ENCODE results near the gene IFT80. TPM values are rescaled to one million over a fixed set of nuclear protein-coding genes. Genes with fewer than 3 reads are reported as not detected.

The IFT80 gene
- total RNA-seq, 5 donors from 2014 or later (not counting 1 experiment from before 2014, with no cell fraction given), result 22.5 to 34.2 (median 26.4) TPM

DNA sequence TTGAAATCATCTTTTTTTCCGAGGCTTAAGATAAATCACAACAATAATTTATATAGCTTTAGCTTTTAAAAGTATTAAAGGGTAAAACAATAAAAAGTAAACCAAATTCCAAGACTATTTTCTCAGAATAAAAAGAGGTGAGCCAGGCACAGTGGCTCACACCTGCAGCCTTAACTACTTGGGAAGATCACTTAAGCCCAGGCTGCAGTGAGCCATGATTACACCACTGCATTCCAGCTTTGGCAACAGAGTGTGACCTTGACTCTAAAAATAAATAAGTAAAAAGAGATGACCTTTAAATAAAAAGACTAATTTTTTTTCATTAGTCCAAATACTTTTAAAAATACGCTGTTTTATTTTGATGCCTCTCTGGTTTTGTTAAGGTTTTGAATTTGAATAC is 119.4 kb downstream of the IFT80 start:
- H3K4me3 ChIP-seq (ENCODE audit: control insufficient read depth in 1 of 2, extremely low read depth in 1 of 2, low read length in 1 of 2), result no peak overlapping the region
- no peaks in the 10 kb centered on the region for H3K27me3 ChIP-seq (replicated peaks in 1 of 2; ENCODE audit: control insufficient read depth in 2 of 2, extremely low read depth in 1 of 2, insufficient read depth in 2 of 2, low read length in 1 of 2)
- H3K4me3 Mint-ChIP-seq, result no peak overlapping the region
- H3K36me3 ChIP-seq (ENCODE audit: control insufficient read depth in 2 of 2, extremely low read depth in 1 of 2, insufficient read depth in 1 of 2, low read length in 1 of 2), result peaks cover 2 to 3% of the 10 kb centered on the region in 2 donors
- ATAC-seq (replicated peaks in 1 of 4) (no peak), DNase-seq (no peak)
- no peaks in the 10 kb centered on the region for H3K9me3 ChIP-seq
- CTCF ChIA-PET, result no interaction called here
- H3K4me1 Mint-ChIP-seq, result no peaks in the 10 kb centered on the region
- no peaks in the 10 kb centered on the region for H3K4me1 ChIP-seq (ENCODE audit: control insufficient read depth in 1 of 2, extremely low read depth in 1 of 2, insufficient read depth in 2 of 2, low read length in 2 of 2)
- no peaks in the 10 kb centered on the region for H3K9me3 Mint-ChIP-seq
- H3K27ac Mint-ChIP-seq, result no peak overlapping the region
- H3K27ac ChIP-seq (ENCODE audit: low read length), result no peak overlapping the region
- POLR2A ChIA-PET, result no interaction called here
- H3K27me3 Mint-ChIP-seq, result no peaks in the 10 kb centered on the region
- no CpG with 5 or more reads among the region's 2 CpGs for WGBS (ENCODE audit: insufficient coverage)
- H3K36me3 Mint-ChIP-seq, result peaks cover 42% of the 10 kb centered on the region

DNA sequence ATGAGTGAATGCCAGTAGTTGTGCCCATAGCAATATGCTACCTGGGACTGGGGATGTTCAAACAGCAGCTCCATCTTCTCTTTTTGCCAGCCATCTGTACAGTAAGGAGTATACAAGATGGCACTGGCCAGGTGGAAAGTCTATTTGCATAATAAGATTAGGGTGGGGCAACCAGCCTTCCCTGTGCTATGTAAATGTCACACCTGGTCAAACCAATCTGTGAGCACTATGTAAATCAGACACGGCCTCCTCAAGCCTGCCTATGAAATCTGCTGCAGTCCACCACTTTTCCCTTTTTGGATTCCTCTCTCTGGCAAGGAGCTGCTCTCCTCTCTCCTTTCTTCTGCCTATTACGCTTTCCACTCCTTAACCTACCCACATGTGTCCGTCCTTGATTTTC is 120.8 kb downstream of the IFT80 start:
- no peaks in the 10 kb centered on the region for H3K27me3 ChIP-seq (replicated peaks in 1 of 2; ENCODE audit: control insufficient read depth in 2 of 2, extremely low read depth in 1 of 2, insufficient read depth in 2 of 2, low read length in 1 of 2)
- no peak overlapping the region for H3K27ac ChIP-seq (ENCODE audit: low read length)
- Mint-ChIP-seq H3K4me1 (no peaks in the 10 kb centered on the region), H3K36me3 (peaks cover 52% of the 10 kb centered on the region), H3K4me3 (no peak overlapping the region), H3K27ac (no peak overlapping the region), H3K27me3 (no peaks in the 10 kb centered on the region), H3K9me3 (no peaks in the 10 kb centered on the region)
- no peaks in the 10 kb centered on the region for H3K9me3 ChIP-seq
- ChIA-PET CTCF (no interaction called here), POLR2A (no interaction called here)
- H3K4me1 ChIP-seq (ENCODE audit: control insufficient read depth in 1 of 2, extremely low read depth in 1 of 2, insufficient read depth in 2 of 2, low read length in 2 of 2), result no peaks in the 10 kb centered on the region
- 90% methylated on average over 1 of the region's 3 CpGs for WGBS (ENCODE audit: insufficient coverage)
- DNase-seq (no peak), ATAC-seq (replicated peaks in 1 of 4) (no peak)
- H3K4me3 ChIP-seq (ENCODE audit: control insufficient read depth in 1 of 2, extremely low read depth in 1 of 2, low read length in 1 of 2), result no peak overlapping the region
- H3K36me3 ChIP-seq (ENCODE audit: control insufficient read depth in 2 of 2, extremely low read depth in 1 of 2, insufficient read depth in 1 of 2, low read length in 1 of 2), result peaks cover 2 to 3% of the 10 kb centered on the region in 2 donors

DNA sequence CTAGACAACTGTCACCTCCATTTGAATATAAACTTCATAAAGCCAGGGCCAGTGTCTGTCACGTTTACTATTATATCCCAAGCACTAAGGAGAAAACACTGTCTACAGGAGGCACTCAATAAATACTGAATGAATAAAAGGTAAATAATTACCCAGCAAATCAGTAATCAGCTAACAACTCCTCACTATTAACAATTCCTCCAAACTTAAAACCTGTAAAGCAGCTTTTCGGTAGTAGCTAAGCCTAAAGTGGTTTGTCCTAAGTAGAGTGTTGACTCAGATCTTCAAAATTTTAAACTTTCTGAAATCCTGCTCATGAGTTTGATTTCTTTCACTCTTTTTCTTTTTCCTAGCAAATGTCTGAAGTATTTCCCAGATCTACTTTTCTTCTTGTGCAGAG is 133.9 kb downstream of the IFT80 start:
- H3K9me3 ChIP-seq, result no peaks in the 10 kb centered on the region
- H3K27ac Mint-ChIP-seq, result no peak overlapping the region
- no peaks in the 10 kb centered on the region for H3K4me1 ChIP-seq (ENCODE audit: control insufficient read depth in 1 of 2, extremely low read depth in 1 of 2, insufficient read depth in 2 of 2, low read length in 2 of 2)
- POLR2A ChIA-PET, result no interaction called here
- H3K4me3 Mint-ChIP-seq, result no peak overlapping the region
- no CpG with 5 or more reads among the region's 2 CpGs for WGBS (ENCODE audit: insufficient coverage)
- DNase-seq (no peak), ATAC-seq (replicated peaks in 1 of 4) (no peak)
- H3K9me3 Mint-ChIP-seq, result no peaks in the 10 kb centered on the region
- H3K36me3 Mint-ChIP-seq, result peaks cover 34% of the 10 kb centered on the region
- CTCF ChIA-PET, result interaction anchor here in 1 of 2 donors (0.8 kb wide), 1 partner anchor 12 kb away, joined by 8 read pairs; no protein-coding TSS in a partner anchor
- peaks cover 0 to 7% (median 6%) of the 10 kb centered on the region in 3 donors for H3K4me1 Mint-ChIP-seq
- no peaks in the 10 kb centered on the region for H3K27me3 Mint-ChIP-seq
- no peak overlapping the region for H3K27ac ChIP-seq (ENCODE audit: low read length)
- peaks cover 0 to 7% of the 10 kb centered on the region in 2 donors for H3K36me3 ChIP-seq (ENCODE audit: control insufficient read depth in 2 of 2, extremely low read depth in 1 of 2, insufficient read depth in 1 of 2, low read length in 1 of 2)
- H3K4me3 ChIP-seq (ENCODE audit: control insufficient read depth in 1 of 2, extremely low read depth in 1 of 2, low read length in 1 of 2), result no peak overlapping the region
- no peaks in the 10 kb centered on the region for H3K27me3 ChIP-seq (replicated peaks in 1 of 2; ENCODE audit: control insufficient read depth in 2 of 2, extremely low read depth in 1 of 2, insufficient read depth in 2 of 2, low read length in 1 of 2)

DNA sequence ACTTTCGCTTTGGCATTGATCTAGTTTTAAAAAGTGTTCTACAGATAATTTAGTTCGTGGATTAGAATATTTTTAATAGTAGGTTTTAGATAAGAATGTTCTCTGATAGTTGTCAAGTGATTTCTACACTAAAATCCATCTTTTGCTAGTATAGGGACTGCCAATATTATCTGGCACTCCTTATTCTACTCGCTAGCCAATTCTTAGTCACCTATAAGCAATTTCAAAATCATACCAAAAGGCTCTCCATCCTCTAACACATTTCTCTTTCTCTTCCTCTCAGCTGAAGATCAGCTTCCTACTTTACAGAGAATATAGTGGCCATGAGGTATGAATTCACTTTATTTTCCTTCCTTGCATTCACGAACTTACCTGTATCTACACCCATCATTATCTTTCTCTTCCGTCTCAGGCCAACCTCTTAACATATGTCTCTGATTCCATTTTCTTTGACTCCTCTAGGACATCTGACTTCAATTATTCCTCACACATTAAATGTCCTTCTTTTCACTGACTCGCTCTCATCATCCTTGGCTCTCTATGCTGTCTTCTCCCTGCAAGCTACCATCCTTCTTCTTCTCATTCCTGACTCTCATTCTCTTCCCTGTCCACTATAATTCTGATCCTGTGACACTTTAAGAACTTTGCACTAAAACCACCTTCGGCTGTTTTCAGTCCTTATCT is 138.3 kb downstream of the IFT80 start:
- Histone ChIP-seq H3K4me3 (ENCODE audit: control insufficient read depth in 1 of 2, extremely low read depth in 1 of 2, low read length in 1 of 2) (no peak overlapping the region), H3K4me1 (ENCODE audit: control insufficient read depth in 1 of 2, extremely low read depth in 1 of 2, insufficient read depth in 2 of 2, low read length in 2 of 2) (no peaks in the 10 kb centered on the region), H3K27ac (ENCODE audit: low read length) (no peak overlapping the region), H3K9me3 (no peaks in the 10 kb centered on the region), H3K27me3 (replicated peaks in 1 of 2; ENCODE audit: control insufficient read depth in 2 of 2, extremely low read depth in 1 of 2, insufficient read depth in 2 of 2, low read length in 1 of 2) (no peaks in the 10 kb centered on the region), H3K36me3 (ENCODE audit: control insufficient read depth in 2 of 2, extremely low read depth in 1 of 2, insufficient read depth in 1 of 2, low read length in 1 of 2) (peaks cover 0 to 5% of the 10 kb centered on the region in 2 donors)
- Mint-ChIP-seq H3K4me1 (peaks cover 0 to 7% (median 6%) of the 10 kb centered on the region in 3 donors), H3K4me3 (no peak overlapping the region), H3K9me3 (no peaks in the 10 kb centered on the region), H3K36me3 (peaks cover 37% of the 10 kb centered on the region), H3K27me3 (no peaks in the 10 kb centered on the region), H3K27ac (no peak overlapping the region)
- DNase-seq, result no peak
- ChIA-PET POLR2A (no interaction called here), CTCF (no interaction called here)
- WGBS (ENCODE audit: insufficient coverage), result 97% methylated on average over 3 of the region's 7 CpGs
- no peak for ATAC-seq (replicated peaks in 1 of 4)

DNA sequence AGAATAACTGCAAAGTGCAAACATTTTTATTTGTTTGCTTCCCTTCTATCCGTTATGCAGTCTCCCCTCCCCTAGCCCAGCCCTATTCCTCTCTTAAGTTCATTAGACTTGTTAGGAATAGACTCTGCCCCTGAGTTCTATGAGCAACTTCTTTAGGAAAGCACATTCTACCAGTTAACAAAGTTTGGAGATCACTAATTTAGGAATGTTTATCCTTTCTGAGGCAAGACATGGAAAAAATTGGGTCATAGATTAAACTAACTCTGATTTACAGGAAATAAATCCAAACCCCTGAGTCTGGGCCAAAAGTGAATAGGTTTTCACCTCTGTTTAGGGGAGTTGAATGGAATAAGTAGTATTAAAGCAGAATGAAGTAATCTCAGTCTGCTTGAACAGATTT is 139.4 kb downstream of the IFT80 start:
- H3K27me3 Mint-ChIP-seq, result no peaks in the 10 kb centered on the region
- ATAC-seq (replicated peaks in 1 of 4), result no peak

DNA sequence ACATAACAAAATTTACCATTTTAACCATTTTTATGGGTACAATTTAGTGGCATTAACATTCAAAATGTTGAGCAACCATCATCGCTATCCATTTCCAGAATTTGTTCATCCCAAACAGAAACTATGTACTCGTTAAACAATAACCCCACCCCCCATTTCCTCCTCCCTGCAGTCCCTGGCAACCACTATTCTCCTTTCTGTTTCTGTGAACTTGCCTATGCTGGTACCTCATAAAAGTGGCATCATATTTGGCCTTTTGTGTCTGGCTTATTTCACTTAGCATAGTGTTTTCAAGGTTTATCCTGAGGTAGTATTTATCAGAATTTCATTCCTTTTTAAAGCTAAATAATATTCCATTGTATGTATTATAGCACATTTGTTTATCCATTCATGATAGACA is 141.4 kb downstream of the IFT80 start:
- no peak overlapping the region for H3K4me3 Mint-ChIP-seq
- 77% methylated on average over 2 of the region's 2 CpGs for WGBS (ENCODE audit: insufficient coverage)
- no peak overlapping the region for H3K27ac ChIP-seq (ENCODE audit: low read length)
- H3K9me3 ChIP-seq, result no peaks in the 10 kb centered on the region
- H3K36me3 ChIP-seq (ENCODE audit: control insufficient read depth in 2 of 2, extremely low read depth in 1 of 2, insufficient read depth in 1 of 2, low read length in 1 of 2), result peaks cover 0 to 5% of the 10 kb centered on the region in 2 donors
- ChIA-PET POLR2A (no interaction called here), CTCF (no interaction called here)
- no peaks in the 10 kb centered on the region for H3K27me3 Mint-ChIP-seq
- H3K4me1 Mint-ChIP-seq, result peaks cover 0 to 7% (median 6%) of the 10 kb centered on the region in 3 donors
- ATAC-seq (replicated peaks in 1 of 4), result no peak
- DNase-seq, result no peak
- H3K36me3 Mint-ChIP-seq, result peaks cover 35% of the 10 kb centered on the region
- no peak overlapping the region for H3K27ac Mint-ChIP-seq
- H3K27me3 ChIP-seq (replicated peaks in 1 of 2; ENCODE audit: control insufficient read depth in 2 of 2, extremely low read depth in 1 of 2, insufficient read depth in 2 of 2, low read length in 1 of 2), result no peaks in the 10 kb centered on the region
- H3K9me3 Mint-ChIP-seq, result no peaks in the 10 kb centered on the region
- H3K4me3 ChIP-seq (ENCODE audit: control insufficient read depth in 1 of 2, extremely low read depth in 1 of 2, low read length in 1 of 2), result no peak overlapping the region
- H3K4me1 ChIP-seq (ENCODE audit: control insufficient read depth in 1 of 2, extremely low read depth in 1 of 2, insufficient read depth in 2 of 2, low read length in 2 of 2), result no peaks in the 10 kb centered on the region

More for the DNA sequence above, 139.4 kb downstream of the IFT80 start:
- POLR2A ChIA-PET, result no interaction called here
- Histone ChIP-seq H3K36me3 (ENCODE audit: control insufficient read depth in 2 of 2, extremely low read depth in 1 of 2, insufficient read depth in 1 of 2, low read length in 1 of 2) (peaks cover 0 to 5% of the 10 kb centered on the region in 2 donors), H3K27ac (ENCODE audit: low read length) (no peak overlapping the region), H3K9me3 (no peaks in the 10 kb centered on the region), H3K4me1 (ENCODE audit: control insufficient read depth in 1 of 2, extremely low read depth in 1 of 2, insufficient read depth in 2 of 2, low read length in 2 of 2) (no peaks in the 10 kb centered on the region), H3K4me3 (ENCODE audit: control insufficient read depth in 1 of 2, extremely low read depth in 1 of 2, low read length in 1 of 2) (no peak overlapping the region), H3K27me3 (replicated peaks in 1 of 2; ENCODE audit: control insufficient read depth in 2 of 2, extremely low read depth in 1 of 2, insufficient read depth in 2 of 2, low read length in 1 of 2) (no peaks in the 10 kb centered on the region)
- no peak overlapping the region for H3K4me3 Mint-ChIP-seq
- peaks cover 40% of the 10 kb centered on the region for H3K36me3 Mint-ChIP-seq
- no peak overlapping the region for H3K27ac Mint-ChIP-seq
- no peaks in the 10 kb centered on the region for H3K9me3 Mint-ChIP-seq
- peaks cover 0 to 7% (median 6%) of the 10 kb centered on the region in 3 donors for H3K4me1 Mint-ChIP-seq
- DNase-seq, result no peak
- 100% methylated on average over 1 of the region's 1 CpG for WGBS (ENCODE audit: insufficient coverage)
- CTCF ChIA-PET, result no interaction called here
